ENCODE measurements around the gene RSRC2.
A peak's percentile ranks its signal among the peaks of the same experiment; 100 is the strongest.
"Not testable (repeated sequence)": the region's sequence is repeated elsewhere in the genome, so short reads cannot be mapped to it uniquely, and the experiment has no call there.

RSRC2 gene
- 676 reads per million, percentile 98 among the genes with 10 or more reads in this experiment for total RNA-seq

DNA sequence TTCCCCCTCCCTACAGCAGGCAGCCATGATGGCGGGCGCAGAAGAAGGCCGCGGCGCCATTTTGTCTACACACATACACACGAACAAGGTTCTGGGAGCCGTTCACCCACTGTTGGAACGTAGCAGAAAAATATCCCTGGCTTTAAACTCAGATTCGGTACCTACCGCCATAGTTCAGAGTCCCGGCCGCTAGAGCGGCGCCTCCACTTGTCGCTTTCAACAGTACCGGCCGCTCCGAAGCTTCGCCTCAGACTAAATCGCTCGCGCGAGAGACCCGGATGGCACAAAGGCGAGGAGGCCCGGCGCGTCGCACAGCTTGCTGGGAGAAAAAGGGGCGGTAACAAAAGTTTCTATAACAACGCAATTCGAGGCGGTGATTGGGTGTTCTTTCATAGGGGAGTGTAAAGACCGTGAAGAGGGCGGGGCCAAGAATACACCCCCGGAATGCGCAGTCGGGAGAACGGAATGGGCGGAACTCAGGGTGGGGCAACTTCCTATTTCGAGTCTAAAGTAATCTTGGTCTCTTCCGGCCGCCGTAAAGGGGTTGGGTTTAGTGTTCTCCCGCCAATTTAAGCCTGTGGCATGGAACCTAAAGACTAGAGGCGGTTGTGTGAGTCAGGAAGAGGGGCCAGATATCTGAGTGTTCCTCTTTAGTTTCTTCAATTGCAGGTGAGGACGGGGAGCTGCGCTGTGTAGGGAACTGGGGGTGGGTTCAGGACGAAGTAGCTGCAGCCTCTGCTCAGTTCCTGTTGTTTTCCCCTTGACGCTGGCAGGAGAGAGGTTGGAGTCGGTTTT is at the start of gene RSRC2, which contains the start of gene KNTC1:
Gene RSRC2 (minus strand): TSS at position 254 of the 795 bp plus-strand sequence. CDS start 83 bp downstream, at position 171.
Gene KNTC1 (plus strand): TSS at position 567 of the 795 bp plus-strand sequence. CDS start 2,815 bp downstream, outside the sequence.
- DNase-seq, result peak; percentile 98

GRCh38 chr12:122571821-122572220 is 45.1 kb upstream of the RSRC2 start:
- no peak for DNase-seq

DNA sequence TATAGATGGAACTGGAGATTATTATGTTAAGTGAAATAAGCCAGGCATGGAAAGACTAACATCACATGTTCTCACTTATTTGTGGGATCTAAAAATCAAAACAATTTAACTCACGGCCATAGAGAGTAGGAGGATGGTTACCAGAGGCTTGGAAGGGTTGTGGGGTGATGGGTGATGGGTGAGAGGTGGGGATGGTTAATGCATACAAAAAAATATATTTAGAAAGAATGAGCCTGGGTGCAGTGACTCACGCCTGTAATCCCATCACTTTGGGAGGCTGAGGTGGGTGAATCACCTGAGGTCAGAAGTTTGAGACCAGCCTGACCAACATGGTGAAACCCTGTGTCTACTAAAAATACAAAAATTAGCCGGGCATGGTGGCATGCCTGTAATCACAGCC is 43.3 kb upstream of the RSRC2 start:
- not testable (repeated sequence) for DNase-seq

DNA sequence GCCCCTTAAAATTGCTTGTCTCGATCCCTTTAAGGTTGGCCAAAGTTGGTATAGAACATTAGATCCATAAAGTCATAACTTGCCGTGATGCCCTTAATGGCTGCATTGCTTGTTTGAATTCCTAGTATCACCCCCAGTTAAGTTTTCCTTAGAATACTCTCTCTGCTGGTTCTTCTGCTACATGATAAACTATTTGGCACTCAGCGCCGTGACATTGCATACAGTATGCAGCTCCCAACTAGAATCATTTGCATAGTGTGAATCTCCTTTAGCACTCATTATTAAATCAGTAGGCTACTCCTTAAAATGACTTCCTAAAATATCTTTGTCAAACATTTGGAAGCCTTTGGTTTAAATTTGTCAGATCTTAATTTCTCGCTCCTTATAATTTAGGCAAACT is 42.6 kb upstream of the RSRC2 start:
- DNase-seq, result no peak

- DNase-seq, result not testable (repeated sequence)
These were observed 40.1 kb upstream of the RSRC2 start for GRCh38 chr12:122566816-122567215.

- no peak for DNase-seq
These were observed 36.6 kb upstream of the RSRC2 start for GRCh38 chr12:122563361-122563760.

DNA sequence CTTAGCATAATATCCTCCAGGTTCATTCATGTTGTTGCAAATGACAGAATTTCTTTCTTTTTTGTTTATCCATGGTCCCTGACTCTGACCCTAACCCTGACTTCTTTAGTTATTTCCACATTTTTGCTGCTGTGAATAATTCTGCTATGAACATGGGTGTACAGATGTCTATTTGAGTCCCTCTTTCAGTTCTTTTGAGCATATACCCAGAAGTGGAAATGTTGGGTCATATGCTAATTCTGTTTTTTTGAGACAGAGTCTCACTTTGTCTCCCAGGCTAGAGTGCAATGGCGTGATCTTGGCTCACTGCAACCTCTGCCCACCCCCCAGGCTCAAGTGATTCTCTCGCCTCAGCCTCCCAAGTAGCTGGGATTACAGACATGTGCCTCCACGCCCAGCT is 33.4 kb upstream of the RSRC2 start:
- no peak for DNase-seq

DNA sequence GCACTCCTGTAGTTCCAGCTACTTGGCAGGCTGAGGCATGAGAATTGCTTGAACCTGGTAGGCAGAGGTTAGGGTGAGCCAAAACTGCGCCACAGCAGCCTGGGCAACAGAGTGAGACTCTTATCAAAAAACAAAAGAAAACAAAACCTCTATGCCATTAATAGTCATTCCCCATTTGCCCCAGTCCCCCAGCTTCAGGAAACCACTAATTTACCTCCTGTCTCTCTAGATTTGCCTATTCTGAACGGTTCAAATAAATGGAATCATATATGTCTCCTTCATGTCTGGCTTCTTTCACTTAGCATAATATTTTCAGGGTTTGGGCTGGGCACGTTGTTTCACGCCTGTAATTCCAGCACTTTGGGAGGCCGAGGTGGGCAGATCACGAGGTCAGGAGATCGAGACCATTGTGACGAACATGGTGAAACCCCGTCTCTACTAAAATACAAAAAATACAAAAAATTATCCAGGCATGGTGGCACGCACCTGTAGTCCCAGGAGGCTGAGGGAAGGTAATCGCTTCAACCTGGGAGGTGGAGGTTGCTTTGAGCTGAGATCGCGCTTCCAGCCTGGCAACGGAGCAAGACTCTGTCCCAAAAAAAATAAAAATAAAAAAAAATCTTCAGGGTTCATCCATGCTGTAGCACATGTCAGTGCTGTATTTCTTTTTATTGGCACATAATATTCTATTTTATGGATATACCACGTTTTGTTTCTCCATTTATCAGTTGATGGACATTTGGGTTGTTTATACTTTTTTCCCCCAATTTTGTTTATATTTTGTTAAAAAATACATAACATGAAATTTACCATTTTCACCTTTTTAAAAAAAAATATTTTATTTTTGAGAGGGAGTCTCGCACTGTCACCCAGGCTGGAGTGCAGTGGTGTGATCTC is 32.3 kb upstream of the RSRC2 start:
- no peak for DNase-seq

- DNase-seq, result no peak
These were observed 20.6 kb upstream of the RSRC2 start for GRCh38 chr12:122547330-122547729.

DNA sequence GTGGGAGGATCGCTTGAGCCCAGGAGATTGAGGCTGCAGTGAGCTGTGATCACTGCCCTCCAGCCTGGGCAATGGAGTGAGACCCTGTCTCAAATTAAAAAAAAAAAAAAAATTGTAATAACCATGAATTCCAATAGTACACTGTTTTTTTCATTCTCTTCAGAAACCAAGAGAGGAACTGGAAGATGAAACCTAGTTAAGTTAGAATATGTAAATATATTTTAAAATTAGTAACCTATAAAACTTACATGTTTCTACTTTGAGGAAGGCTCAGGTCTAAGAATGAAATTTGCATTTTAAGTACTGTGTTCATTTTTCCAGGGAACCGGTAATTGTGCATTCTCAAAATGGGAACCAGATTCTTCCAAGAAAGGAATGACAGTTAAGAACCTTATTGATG is 19.1 kb upstream of the RSRC2 start:
- DNase-seq, result no peak

DNA sequence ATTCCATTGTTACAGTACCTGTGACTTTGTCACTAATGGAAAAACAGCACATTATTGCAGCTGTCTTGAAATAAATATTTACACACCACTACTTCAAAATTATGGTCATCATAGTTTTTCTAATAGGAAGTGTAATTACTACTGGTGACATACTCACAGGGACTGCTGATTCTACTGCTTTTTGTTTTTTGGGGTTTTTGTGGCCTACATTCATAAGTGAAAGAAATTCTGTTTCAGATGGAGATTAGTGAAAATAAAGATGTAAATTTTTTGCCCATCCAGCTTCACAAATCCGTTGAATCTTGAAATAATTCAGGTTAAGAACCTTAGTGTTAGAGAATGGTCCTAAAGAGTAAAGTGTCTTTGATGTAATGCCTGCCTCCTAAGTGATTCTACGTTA is 17.8 kb upstream of the RSRC2 start:
- no peak for DNase-seq

DNA sequence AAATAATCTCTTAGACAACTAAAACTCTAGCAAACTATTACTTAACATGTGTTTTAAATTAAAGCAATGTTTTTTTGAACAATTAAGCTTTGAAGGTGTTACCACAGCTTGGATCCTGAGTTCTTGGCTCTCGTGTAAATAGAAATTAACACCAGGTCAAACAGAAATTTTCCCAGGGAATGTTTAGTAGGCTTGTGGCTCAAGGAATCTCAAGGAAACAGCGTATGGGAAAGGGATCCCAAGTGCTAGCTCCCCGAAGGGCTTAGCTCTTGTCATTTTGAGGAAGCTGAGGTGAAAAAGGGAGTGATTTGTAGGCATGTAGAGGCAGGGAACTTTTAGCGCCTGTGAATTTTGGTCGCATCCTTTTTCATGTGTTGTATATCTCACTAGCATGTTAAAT is 11.8 kb upstream of the RSRC2 start:
- no peak for DNase-seq

DNA sequence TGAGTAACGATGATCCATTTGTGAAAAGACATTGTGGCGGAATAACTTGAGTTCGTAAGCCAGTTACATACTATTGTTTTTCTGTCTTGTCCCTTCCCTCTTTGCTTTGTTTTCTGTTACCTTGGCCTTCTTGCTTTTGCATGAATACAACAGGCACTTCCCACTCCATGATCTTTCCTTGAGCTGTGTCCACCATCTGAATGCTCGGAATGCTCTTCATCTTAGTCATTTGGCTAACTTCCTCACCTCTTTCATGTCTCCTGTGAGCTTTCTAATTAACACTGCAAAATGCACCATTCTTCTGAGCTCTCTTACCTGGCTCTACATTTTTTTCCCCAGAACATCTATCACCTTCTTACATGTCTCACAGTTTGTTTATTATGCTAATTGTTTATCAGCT is 10.3 kb upstream of the RSRC2 start:
- no peak for DNase-seq

DNA sequence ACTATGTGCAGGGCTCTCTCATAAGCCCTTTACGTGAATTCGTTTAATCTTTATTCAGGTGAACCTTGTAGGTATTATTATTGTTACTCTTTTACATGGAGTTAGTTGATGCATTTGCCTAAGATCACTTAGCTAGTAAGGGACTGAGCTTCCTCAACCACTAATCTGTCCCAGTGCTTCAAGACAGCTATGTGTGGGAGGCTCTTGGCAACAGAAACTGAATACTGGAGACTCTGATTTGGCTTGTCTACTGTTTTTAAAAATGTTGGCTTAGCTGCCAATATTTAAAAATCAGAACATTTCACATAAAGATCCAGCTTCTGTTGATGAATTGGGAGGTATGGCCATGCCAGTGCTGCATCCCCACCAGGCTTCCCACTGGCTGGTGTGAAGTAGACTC is 7.1 kb upstream of the RSRC2 start:
- no peak for DNase-seq

GRCh38 chr12:122528992-122529391 is 2.3 kb upstream of the RSRC2 start:
- DNase-seq, result no peak

DNA sequence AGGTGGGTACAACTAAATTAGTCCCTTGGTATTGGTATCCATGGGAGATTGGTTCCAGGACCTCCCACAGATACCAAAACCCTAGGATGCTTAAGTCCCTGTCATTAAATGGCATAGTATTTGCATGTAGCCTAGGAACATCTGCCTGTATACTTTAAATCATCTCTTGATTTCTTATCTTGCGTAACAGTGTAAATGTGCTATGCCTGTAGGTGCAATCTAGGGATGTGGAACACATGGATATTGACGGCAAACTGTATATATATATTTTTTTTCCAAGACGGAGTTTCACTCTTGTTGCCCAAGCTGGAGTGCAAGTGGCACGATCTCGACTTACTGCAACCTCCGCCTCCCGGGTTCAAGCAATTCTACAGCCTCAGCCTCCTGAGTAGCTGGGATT is 1.8 kb upstream of the RSRC2 start:
- no peak for DNase-seq

GRCh38 chr12:122527478-122527944 is 775 bp upstream of the RSRC2 start:
- DNase-seq, result no peak

- no peak for DNase-seq
These were observed 2.7 kb downstream of the RSRC2 start for GRCh38 chr12:122523846-122524718.

GRCh38 chr12:122523280-122523679 is 3.5 kb downstream of the RSRC2 start:
- DNase-seq, result no peak

GRCh38 chr12:122520676-122521075 is 6.1 kb downstream of the RSRC2 start:
- no peak for DNase-seq

DNA sequence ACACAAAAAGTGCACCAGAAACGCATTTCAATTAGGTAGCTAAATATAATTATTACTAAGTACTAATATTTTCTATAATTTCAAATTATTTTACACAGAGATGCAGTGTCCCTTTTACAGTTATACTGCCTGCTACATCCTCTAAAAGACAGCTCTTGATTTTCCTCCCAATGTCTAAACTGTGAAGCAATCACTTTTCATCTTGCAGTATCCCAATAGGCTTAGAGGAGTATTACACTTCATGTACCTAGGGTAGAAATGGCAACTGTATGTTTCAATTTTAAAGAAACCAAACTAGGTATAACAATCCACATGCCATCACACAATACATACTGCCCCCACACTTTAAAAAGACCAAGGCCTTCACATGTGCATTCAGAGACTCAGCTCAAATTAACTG is 7.3 kb downstream of the RSRC2 start:
- no peak for DNase-seq

GRCh38 chr12:122518908-122519307 is 7.8 kb downstream of the RSRC2 start:
- no peak for DNase-seq

DNA sequence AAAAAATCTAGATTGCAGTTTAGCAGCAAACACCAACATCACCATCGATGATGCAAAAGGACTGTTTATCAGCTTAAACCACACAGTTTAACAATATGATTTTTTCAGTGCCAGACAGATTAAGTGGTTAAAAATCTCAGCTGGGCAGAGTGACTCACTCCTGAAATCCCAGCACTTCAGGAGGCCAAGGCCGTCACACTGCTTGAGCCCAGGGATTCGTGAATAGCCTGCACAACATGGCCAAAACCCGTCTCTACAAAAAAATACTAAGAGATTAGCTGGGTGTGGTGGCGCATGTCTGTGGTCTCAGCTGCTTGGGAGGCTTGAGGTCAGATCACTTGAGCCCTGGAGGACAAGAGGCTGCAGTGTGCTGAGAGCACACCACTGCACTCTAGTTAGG is 8.9 kb downstream of the RSRC2 start:
- no peak for DNase-seq
